NB4 (cell line): ENCODE measurements around the gene CHPF2.

Source experiments
- CTCF ChIP-seq: IDR thresholded peaks from one replicate; pipeline ENCODE4 v1.5.1; 2012; ENCODE audit warnings: low read depth, low read length
- MAX ChIP-seq: IDR thresholded peaks from 2 replicates; pipeline ENCODE4 v1.6.1; 2011; ENCODE audit warnings: low read depth, low read length
- MYC ChIP-seq: IDR thresholded peaks from 2 replicates; pipeline ENCODE4 v1.6.1; 2011; ENCODE audit warnings: low read depth, low read length
- POLR2A ChIP-seq: IDR thresholded peaks from 2 replicates; pipeline ENCODE4 v1.6.1; 2011; ENCODE audit warnings: mild to moderate bottlenecking; ENCODE audit not compliant: insufficient read length; ENCODE audit errors: extremely low read depth

- TF ChIP-seq CTCF: no peak
- TF ChIP-seq POLR2A: no peak
- no peak for TF ChIP-seq MYC
- TF ChIP-seq MAX: no peak
Measured at GRCh38 chr7:151240536-151240935, 8.3 kb downstream of the CHPF2 start.
